D721Med (cell line): ENCODE measurements around the gene SH2D1A.

ENCODE experiments used
- DNase-seq: peaks from one replicate; pipeline ENCODE4 v3.0.0; 2011; ENCODE audit warnings: low spot score; ENCODE audit not compliant: insufficient read length
- FAIRE-seq: peaks from 2 replicates; lab custom pipeline; 2011; peaks lifted over from hg19 to GRCh38; lab: Jason Lieb, UNC
- CTCF ChIP-seq: IDR thresholded peaks from 2 replicates; pipeline ENCODE4 v1.5.1; 2012; ENCODE audit warnings: mild to moderate bottlenecking, control low read depth; ENCODE audit not compliant: insufficient read depth; ENCODE audit errors: missing control alignments

The SH2D1A gene

GRCh38 chrX:124343016-124343415 is 3.3 kb upstream of the SH2D1A start:
- no peak for TF ChIP-seq CTCF
- FAIRE-seq (no peak), DNase-seq (no peak)

- no peak for TF ChIP-seq CTCF
- DNase-seq (no peak), FAIRE-seq (no peak)
Observed at GRCh38 chrX:124344246-124344645, 2.1 kb upstream of the SH2D1A start.

- no peak for DNase-seq
- no peak for FAIRE-seq
- no peak for TF ChIP-seq CTCF
Observed at GRCh38 chrX:124346877-124347241, 496 bp downstream of the SH2D1A start.

GRCh38 chrX:124347242-124347641 is 879 bp downstream of the SH2D1A start:
- no peak for FAIRE-seq
- DNase-seq = no peak
- no peak for TF ChIP-seq CTCF

GRCh38 chrX:124348182-124348581 is 1.8 kb downstream of the SH2D1A start:
- DNase-seq (no peak), FAIRE-seq (no peak)
- no peak for TF ChIP-seq CTCF

- FAIRE-seq = no peak
- no peak for DNase-seq
- TF ChIP-seq CTCF = no peak
Observed at GRCh38 chrX:124348885-124349453, 2.6 kb downstream of the SH2D1A start.

- FAIRE-seq (no peak), DNase-seq (no peak)
- TF ChIP-seq CTCF = no peak
Observed at GRCh38 chrX:124354648-124355047, 8.3 kb downstream of the SH2D1A start.
